Trophoblast cell (in vitro differentiated cells and primary cell): ENCODE data around the gene TEKT2.

ENCODE experiments used
- DNase-seq, 2 donors: peaks; one replicate each; pipeline ENCODE4 v3.0.0-alpha.2; 2016
- H2AFZ ChIP-seq: 2 replicates; pipeline ENCODE4 v1.6.1; 2013; ENCODE audit warnings: low read length, moderate library complexity, mild to moderate bottlenecking; ENCODE audit not compliant: insufficient read depth, poor library complexity
- H2AK5ac ChIP-seq: 2 replicates; pipeline ENCODE4 v1.6.1; 2013; ENCODE audit warnings: mild to moderate bottlenecking, low read length
- H2BK120ac ChIP-seq: 2 replicates; pipeline ENCODE4 v1.6.1; 2013; ENCODE audit warnings: low read length, mild to moderate bottlenecking, moderate library complexity; ENCODE audit not compliant: insufficient read depth, poor library complexity
- H2BK12ac ChIP-seq: 2 replicates; pipeline ENCODE4 v1.6.1; 2013; ENCODE audit warnings: mild to moderate bottlenecking, low read length, moderate library complexity
- H2BK5ac ChIP-seq: 2 replicates; pipeline ENCODE4 v1.6.1; 2013; ENCODE audit warnings: low read length, low read depth, moderate library complexity, mild to moderate bottlenecking; ENCODE audit not compliant: poor library complexity
- H3K14ac ChIP-seq: 2 replicates; pipeline ENCODE4 v1.6.1; 2013; ENCODE audit warnings: mild to moderate bottlenecking, low read length
- H3K18ac ChIP-seq: 2 replicates; pipeline ENCODE4 v1.6.1; 2013; ENCODE audit warnings: mild to moderate bottlenecking, low read length
- H3K23ac ChIP-seq: 2 replicates; pipeline ENCODE4 v1.6.1; 2013; ENCODE audit warnings: low read length
- H3K27ac ChIP-seq: 2 replicates; pipeline ENCODE4 v1.5.1; 2013; ENCODE audit warnings: low read depth, mild to moderate bottlenecking, inconsistent platforms, low read length, moderate library complexity
- H3K27me3 ChIP-seq: 2 replicates; pipeline ENCODE4 v1.6.1; 2013; ENCODE audit warnings: inconsistent platforms, mild to moderate bottlenecking, low read length, moderate library complexity; ENCODE audit not compliant: insufficient read depth
- H3K36me3 ChIP-seq, 2 experiments: 1 replicate in 1 of 2; 2 replicates in 1 of 2; pipeline ENCODE4 v1.6.1; 2013; ENCODE audit warnings: low read length in 2 of 2, mild to moderate bottlenecking in 2 of 2, moderate library complexity in 1 of 2; ENCODE audit not compliant: insufficient read depth in 2 of 2, control insufficient read depth in 1 of 2
- H3K4ac ChIP-seq: 2 replicates; pipeline ENCODE4 v1.6.1; 2013; ENCODE audit warnings: low read depth, mild to moderate bottlenecking, low read length, moderate library complexity
- H3K4me1 ChIP-seq, 2 experiments: 1 replicate in 1 of 2; 2 replicates in 1 of 2; pipeline ENCODE4 v1.6.1; 2013; ENCODE audit warnings: low read length in 2 of 2, mild to moderate bottlenecking in 2 of 2, moderate library complexity in 1 of 2; ENCODE audit not compliant: insufficient read depth in 2 of 2, control insufficient read depth in 1 of 2
- H3K4me2 ChIP-seq: 2 replicates; pipeline ENCODE4 v1.6.1; 2013; ENCODE audit warnings: inconsistent platforms, mild to moderate bottlenecking, low read length, moderate library complexity
- H3K4me3 ChIP-seq: 2 replicates; pipeline ENCODE4 v1.5.1; 2013; ENCODE audit warnings: mild to moderate bottlenecking, low read depth, low read length, inconsistent platforms
- H3K79me1 ChIP-seq: one replicate; pipeline ENCODE4 v1.6.1; 2013; ENCODE audit warnings: low read length
- H3K79me2 ChIP-seq: 2 replicates; pipeline ENCODE4 v1.6.1; 2013; ENCODE audit warnings: low read length, mild to moderate bottlenecking; ENCODE audit not compliant: control insufficient read depth, insufficient read depth, poor library complexity
- H3K9ac ChIP-seq: 2 replicates; pipeline ENCODE4 v1.6.1; 2013; ENCODE audit warnings: mild to moderate bottlenecking, low read length
- H3K9me3 ChIP-seq: 2 replicates; pipeline ENCODE4 v1.6.1; 2013; ENCODE audit warnings: low read depth, mild to moderate bottlenecking, control low read depth, inconsistent platforms, low read length; ENCODE audit not compliant: insufficient read depth
- H4K12ac ChIP-seq: 2 replicates; pipeline ENCODE4 v1.6.1; 2013; ENCODE audit warnings: low read depth, mild to moderate bottlenecking, low read length, moderate library complexity
- H4K8ac ChIP-seq: 2 replicates; pipeline ENCODE4 v1.6.1; 2013; ENCODE audit warnings: low read depth, mild to moderate bottlenecking, low read length, moderate library complexity
- H4K91ac ChIP-seq: one replicate; pipeline ENCODE4 v1.6.1; 2013; ENCODE audit warnings: low read depth, mild to moderate bottlenecking, low read length, moderate library complexity
- WGBS: extraction: QIAGEN DNeasy Blood & Tissue Kit; methylation state at CpG from one replicate; pipeline ENCODE4 v1.1.7; 2013; ENCODE audit warnings: missing lambda C conversion rate; ENCODE audit not compliant: insufficient read length, insufficient coverage; ENCODE audit errors: extremely low coverage; 5-methylcytosine and 5-hydroxymethylcytosine counted together

Gene TEKT2

GRCh38 chr1:36051821-36052220 is 32.1 kb upstream of the TEKT2 start:
- no peaks in the 10 kb centered on the region for H3K27me3 ChIP-seq
- no peaks in the 10 kb centered on the region for H3K9me3 ChIP-seq
- no peak overlapping the region for H2BK12ac ChIP-seq
- H3K4me1 ChIP-seq = no peaks in the 10 kb centered on the region
- H4K8ac ChIP-seq = no peak overlapping the region
- H3K4ac ChIP-seq = no peak overlapping the region
- DNase-seq = no peak
- H3K79me1 ChIP-seq = no peaks in the 10 kb centered on the region
- no peak overlapping the region for H3K9ac ChIP-seq
- H2AFZ ChIP-seq = no peak overlapping the region
- no peak overlapping the region for H3K4me3 ChIP-seq
- no peak overlapping the region for H3K4me2 ChIP-seq
- no peak overlapping the region for H2BK120ac ChIP-seq
- H2AK5ac ChIP-seq = no peak overlapping the region
- no peak overlapping the region for H4K12ac ChIP-seq
- no peak overlapping the region for H4K91ac ChIP-seq
- no peak overlapping the region for H3K27ac ChIP-seq
- H3K18ac ChIP-seq = no peak overlapping the region
- H3K23ac ChIP-seq = no peak overlapping the region
- H2BK5ac ChIP-seq = no peak overlapping the region
- H3K14ac ChIP-seq = no peak overlapping the region
- no peaks in the 10 kb centered on the region for H3K79me2 ChIP-seq
- peaks cover 10 to 14% of the 10 kb centered on the region in 2 experiments for H3K36me3 ChIP-seq

DNA sequence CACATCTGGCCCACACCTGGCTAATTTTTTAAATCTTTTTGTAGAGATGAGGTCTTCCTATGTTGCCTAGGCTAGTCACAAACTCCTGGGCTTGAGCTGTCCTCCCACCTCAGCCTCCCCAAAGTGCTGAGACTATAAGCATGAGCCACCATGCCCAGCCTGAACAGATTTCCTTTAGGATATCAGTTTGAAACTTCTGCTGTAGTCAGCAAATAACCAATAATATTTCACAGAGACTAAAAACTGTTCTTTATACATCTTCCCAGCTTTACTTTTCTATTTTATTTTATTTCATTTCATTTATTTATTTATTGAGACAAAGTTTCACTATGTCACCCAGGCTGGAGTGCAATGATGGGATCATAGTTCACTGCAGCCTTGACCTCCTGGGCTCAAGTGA is 29.9 kb upstream of the TEKT2 start:
- Histone ChIP-seq H3K4me1 (no peaks in the 10 kb centered on the region), H3K79me2 (no peaks in the 10 kb centered on the region), H2AK5ac (no peak overlapping the region), H3K18ac (no peak overlapping the region), H3K36me3 (peaks cover 3 to 5% of the 10 kb centered on the region in 2 experiments), H3K27me3 (no peaks in the 10 kb centered on the region), H3K27ac (no peak overlapping the region), H4K8ac (no peak overlapping the region), H4K12ac (no peak overlapping the region), H3K23ac (no peak overlapping the region), H2BK12ac (no peak overlapping the region), H3K14ac (no peak overlapping the region), H3K4me3 (no peak overlapping the region), H2AFZ (no peak overlapping the region), H2BK120ac (no peak overlapping the region), H3K9ac (no peak overlapping the region), H3K4ac (no peak overlapping the region), H3K79me1 (no peaks in the 10 kb centered on the region), H2BK5ac (no peak overlapping the region), H4K91ac (no peak overlapping the region), H3K4me2 (no peak overlapping the region), H3K9me3 (no peaks in the 10 kb centered on the region)
- no peak for DNase-seq

GRCh38 chr1:36055706-36056105 is 28.2 kb upstream of the TEKT2 start:
- Histone ChIP-seq H2AK5ac (no peak overlapping the region), H3K4me1 (no peaks in the 10 kb centered on the region), H2BK12ac (no peak overlapping the region), H4K91ac (no peak overlapping the region), H3K23ac (no peak overlapping the region), H2AFZ (no peak overlapping the region), H3K79me1 (no peaks in the 10 kb centered on the region), H3K27me3 (no peaks in the 10 kb centered on the region), H3K18ac (no peak overlapping the region), H4K12ac (no peak overlapping the region), H3K4me3 (no peak overlapping the region), H3K14ac (no peak overlapping the region), H3K27ac (no peak overlapping the region), H2BK5ac (no peak overlapping the region), H3K36me3 (peaks cover 3 to 4% of the 10 kb centered on the region in 2 experiments), H3K79me2 (no peaks in the 10 kb centered on the region), H2BK120ac (no peak overlapping the region), H3K4ac (no peak overlapping the region), H3K4me2 (no peak overlapping the region), H3K9me3 (no peaks in the 10 kb centered on the region), H4K8ac (no peak overlapping the region), H3K9ac (no peak overlapping the region)
- no peak for DNase-seq
- no CpG with 5 or more reads among the region's 5 CpGs for WGBS

- peaks cover 0 to 3% of the 10 kb centered on the region in 2 experiments for H3K36me3 ChIP-seq
- no peak overlapping the region for H2BK120ac ChIP-seq
- H3K18ac ChIP-seq = no peak overlapping the region
- H3K79me2 ChIP-seq = no peaks in the 10 kb centered on the region
- H3K9ac ChIP-seq = no peak overlapping the region
- no peaks in the 10 kb centered on the region for H3K4me1 ChIP-seq
- WGBS = no CpG with 5 or more reads among the region's 1 CpG
- no peaks in the 10 kb centered on the region for H3K9me3 ChIP-seq
- H3K27ac ChIP-seq = no peak overlapping the region
- no peaks in the 10 kb centered on the region for H3K79me1 ChIP-seq
- H3K23ac ChIP-seq = no peak overlapping the region
- no peak overlapping the region for H4K8ac ChIP-seq
- no peak overlapping the region for H2BK5ac ChIP-seq
- no peak overlapping the region for H2BK12ac ChIP-seq
- H3K14ac ChIP-seq = no peak overlapping the region
- H3K4me2 ChIP-seq = no peak overlapping the region
- H2AFZ ChIP-seq = no peak overlapping the region
- no peak overlapping the region for H4K91ac ChIP-seq
- H2AK5ac ChIP-seq = no peak overlapping the region
- H4K12ac ChIP-seq = no peak overlapping the region
- H3K4me3 ChIP-seq = no peak overlapping the region
- no peak overlapping the region for H3K4ac ChIP-seq
- no peaks in the 10 kb centered on the region for H3K27me3 ChIP-seq
- DNase-seq = no peak
These were observed 21.6 kb upstream of the TEKT2 start for GRCh38 chr1:36062315-36062714.

DNA sequence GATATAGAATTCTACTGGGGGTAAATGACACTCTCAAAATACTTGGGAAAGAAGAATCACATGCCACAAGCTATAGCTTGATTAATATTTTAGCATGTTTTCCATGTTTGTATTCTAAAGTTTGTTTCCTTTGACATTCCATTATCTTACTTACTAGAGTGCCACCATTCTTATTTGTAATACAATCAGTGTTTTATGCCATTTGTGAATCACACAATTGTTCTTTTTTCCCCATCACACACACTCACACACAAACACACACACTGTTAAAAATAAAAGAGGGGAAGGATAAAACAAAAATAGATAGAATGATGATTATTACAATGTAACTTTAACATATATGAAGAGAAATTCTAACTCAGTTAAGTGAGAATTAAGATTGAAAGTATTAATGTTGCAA is 16.0 kb upstream of the TEKT2 start:
- H2BK120ac ChIP-seq = no peak overlapping the region
- no peak overlapping the region for H3K4me3 ChIP-seq
- no peak overlapping the region for H3K4ac ChIP-seq
- no peak overlapping the region for H4K91ac ChIP-seq
- no peaks in the 10 kb centered on the region for H3K79me2 ChIP-seq
- H3K36me3 ChIP-seq = peaks cover 0 to 3% of the 10 kb centered on the region in 2 experiments
- H3K18ac ChIP-seq = no peak overlapping the region
- H3K27ac ChIP-seq = no peak overlapping the region
- H3K27me3 ChIP-seq = no peaks in the 10 kb centered on the region
- no peaks in the 10 kb centered on the region for H3K9me3 ChIP-seq
- H4K8ac ChIP-seq = no peak overlapping the region
- H3K4me1 ChIP-seq = peaks cover 1 to 3% of the 10 kb centered on the region in 2 experiments
- H3K23ac ChIP-seq = no peak overlapping the region
- H3K9ac ChIP-seq = no peak overlapping the region
- H2BK12ac ChIP-seq = no peak overlapping the region
- no peaks in the 10 kb centered on the region for H3K79me1 ChIP-seq
- H3K14ac ChIP-seq = no peak overlapping the region
- no peak for DNase-seq
- no peak overlapping the region for H4K12ac ChIP-seq
- no peak overlapping the region for H2AFZ ChIP-seq
- no peak overlapping the region for H3K4me2 ChIP-seq
- H2AK5ac ChIP-seq = no peak overlapping the region
- H2BK5ac ChIP-seq = no peak overlapping the region
